Fibroblast of the aortic adventitia (primary cell): ENCODE results near the gene PIK3CB. TPM values are rescaled to one million over a fixed set of nuclear protein-coding genes. Genes with fewer than 3 reads are reported as not detected.
A peak's percentile ranks its signal among the peaks of the same experiment; 100 is the strongest.
"Not testable (repeated sequence)": the region's sequence is repeated elsewhere in the genome, so short reads cannot be mapped to it uniquely, and the experiment has no call there.

Experiments used
- DNase-seq: peaks from one replicate; pipeline ENCODE4 v3.0.0-alpha.2; 2010; ENCODE audit warnings: low read depth
- H3K4me3 ChIP-seq: 2 replicates; pipeline ENCODE4 v1.5.1; 2011; ENCODE audit warnings: low read depth, mild to moderate bottlenecking, control low read depth, low read length, moderate library complexity
- total RNA-seq: library from RNA; depleted of rRNA; stranded (reverse); fragments of >200 nt; gene quantifications from 2 replicates; pipeline ENCODE4 v1.2.3, GENCODE V29; 2012; ENCODE audit warnings: low replicate concordance
- TF ChIP-seq, protein P1 (sequence below): IDR thresholded peaks from 2 replicates; pipeline ENCODE4 v1.5.1; 2011; ENCODE audit warnings: mild to moderate bottlenecking, low read length, control low read depth, inconsistent platforms; ENCODE audit not compliant: insufficient read depth

Gene PIK3CB
- total RNA-seq, 1 donor, result 9.9 TPM

GRCh38 chr3:138620431-138620830, 214.3 kb downstream of the PIK3CB start:
- H3K4me3 ChIP-seq, result no peak overlapping the region
- no peak for DNase-seq
- TF ChIP-seq, protein P1, sequence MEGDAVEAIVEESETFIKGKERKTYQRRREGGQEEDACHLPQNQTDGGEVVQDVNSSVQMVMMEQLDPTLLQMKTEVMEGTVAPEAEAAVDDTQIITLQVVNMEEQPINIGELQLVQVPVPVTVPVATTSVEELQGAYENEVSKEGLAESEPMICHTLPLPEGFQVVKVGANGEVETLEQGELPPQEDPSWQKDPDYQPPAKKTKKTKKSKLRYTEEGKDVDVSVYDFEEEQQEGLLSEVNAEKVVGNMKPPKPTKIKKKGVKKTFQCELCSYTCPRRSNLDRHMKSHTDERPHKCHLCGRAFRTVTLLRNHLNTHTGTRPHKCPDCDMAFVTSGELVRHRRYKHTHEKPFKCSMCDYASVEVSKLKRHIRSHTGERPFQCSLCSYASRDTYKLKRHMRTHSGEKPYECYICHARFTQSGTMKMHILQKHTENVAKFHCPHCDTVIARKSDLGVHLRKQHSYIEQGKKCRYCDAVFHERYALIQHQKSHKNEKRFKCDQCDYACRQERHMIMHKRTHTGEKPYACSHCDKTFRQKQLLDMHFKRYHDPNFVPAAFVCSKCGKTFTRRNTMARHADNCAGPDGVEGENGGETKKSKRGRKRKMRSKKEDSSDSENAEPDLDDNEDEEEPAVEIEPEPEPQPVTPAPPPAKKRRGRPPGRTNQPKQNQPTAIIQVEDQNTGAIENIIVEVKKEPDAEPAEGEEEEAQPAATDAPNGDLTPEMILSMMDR, result no peak

- TF ChIP-seq, protein P1, result no peak
- DNase-seq, result no peak
- no peak overlapping the region for H3K4me3 ChIP-seq
These were observed 219.3 kb downstream of the PIK3CB start for GRCh38 chr3:138615462-138615861.

GRCh38 chr3:138609898-138610266, 224.8 kb downstream of the PIK3CB start:
- no peak for DNase-seq
- H3K4me3 ChIP-seq, result no peak overlapping the region
- TF ChIP-seq, protein P1, result no peak

DNA sequence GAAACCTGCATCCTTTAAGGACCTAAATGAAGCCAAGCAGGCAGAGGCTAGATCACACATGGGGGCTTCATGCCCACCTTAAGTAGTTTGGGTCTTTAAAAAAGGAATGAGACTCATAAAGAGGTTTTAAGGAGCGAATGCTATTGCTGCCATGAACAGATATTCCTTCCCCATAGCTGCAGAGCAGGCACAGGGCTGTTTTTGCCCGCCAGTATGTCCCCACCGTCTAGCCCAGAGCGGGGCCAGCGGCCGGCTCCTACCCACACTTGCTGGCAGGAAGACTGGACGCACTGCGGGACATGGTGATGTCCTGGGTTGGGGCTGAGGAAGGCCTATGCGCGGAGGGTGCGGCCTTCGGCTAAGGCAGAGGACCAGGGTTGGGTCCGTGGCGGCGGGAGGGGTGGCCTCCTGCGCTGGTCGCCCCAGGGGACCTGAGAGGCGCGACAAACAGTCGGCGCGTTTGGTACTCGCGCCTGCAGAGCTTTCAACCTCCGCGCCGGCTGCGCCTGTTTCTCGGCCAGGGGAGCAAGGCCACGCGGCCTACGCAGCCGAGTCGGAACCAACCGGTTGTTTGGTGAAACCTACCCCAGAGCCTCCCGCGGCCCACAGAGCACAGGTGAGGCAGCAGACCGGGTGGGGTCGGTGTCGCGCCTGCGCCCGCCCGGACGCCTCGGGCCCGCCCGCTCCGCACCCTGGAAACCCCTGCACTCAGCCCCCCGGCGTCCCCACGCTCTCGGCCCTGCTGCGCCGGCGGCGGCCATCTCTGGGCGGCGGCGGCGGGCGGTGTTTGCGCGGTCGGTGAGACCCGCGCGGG, 226.2 kb downstream of the PIK3CB start, which contains the start of gene FAIM:
Gene FAIM (plus strand): TSS at position 450 of the 814 bp plus-strand sequence. CDS start 10,956 bp downstream, outside the sequence.
- peak; percentile 70 for DNase-seq
- H3K4me3 ChIP-seq, result peak within 1 kb of the TSS; percentile 76
- TF ChIP-seq, protein P1, result no peak

GRCh38 chr3:138604106-138604595, 230.6 kb downstream of the PIK3CB start:
- H3K4me3 ChIP-seq, DNase-seq: not testable (repeated sequence)

Other genes with a start within 250 kb of the PIK3CB start
- gene CEP70, start 240.7 kb downstream of the PIK3CB start, total RNA-seq, result 14.6 TPM in 2 replicates
- gene FAIM, start 226.2 kb downstream of the PIK3CB start, total RNA-seq, result 6.0 and 16.1 TPM in 2 replicates
- gene FOXL2, start 112.2 kb upstream of the PIK3CB start, total RNA-seq, result under 0.01 TPM in 1 of 2 replicates, not detected in the other
- not detected in 2 replicates for gene FOXL2NB, start 112.3 kb upstream of the PIK3CB start, total RNA-seq
- gene PRR23A, start 171.3 kb upstream of the PIK3CB start, total RNA-seq, result not detected in 2 replicates
- gene PRR23B, start 186.0 kb upstream of the PIK3CB start, total RNA-seq, result not detected in 2 replicates
- not detected in 2 replicates for gene PRR23C, start 210.0 kb upstream of the PIK3CB start, total RNA-seq